Caco-2 (cell line): ENCODE results near the gene ELP4. TPM values are rescaled to one million over a fixed set of nuclear protein-coding genes. Genes with fewer than 3 reads are reported as not detected.

Experiments used
- BruUV-seq: library from RNA; stranded (reverse); fragments of 400-500 nt; replicated peaks from 2 replicates; lab custom pipeline; 2021; lab: Mats Ljungman, UMichigan
- CTCF ChIA-PET: fragments of 300-600 bp; sonication (Branson Sonifier 250); formaldehyde crosslinking; loops from one replicate; lab custom pipeline; 2022; ENCODE audit warnings: antibody characterized with exemption; lab: Charles Lee
- POLR2A ChIA-PET: fragments of 300-600 bp; sonication (Branson Sonifier 250); formaldehyde crosslinking; loops from one replicate; lab custom pipeline; 2022; ENCODE audit warnings: antibody characterized with exemption; lab: Charles Lee
- DNase-seq, 2 experiments: peaks; one replicate each; pipeline versions ENCODE4 v3.0.0 to v3.0.0-alpha.2; 2020 to 2022
- H3K27me3 ChIP-seq: replicated peaks from 2 replicates; pipeline ENCODE4 v1.6.0; 2011; ENCODE audit warnings: low read length; ENCODE audit not compliant: control insufficient read depth, insufficient read depth
- H3K36me3 ChIP-seq: 2 replicates; pipeline ENCODE4 v1.5.1; 2011; ENCODE audit warnings: low read length; ENCODE audit not compliant: control insufficient read depth, insufficient read depth
- H3K4me1 ChIP-seq: fragments of 250-450 bp; sonication (Bioruptor Pico); 2 replicates; pipeline ENCODE4 v1.5.1; 2020; ENCODE audit warnings: mild to moderate bottlenecking
- H3K4me3 ChIP-seq: 2 replicates; pipeline ENCODE4 v1.5.1; 2011; ENCODE audit warnings: low read depth, mild to moderate bottlenecking, control low read depth, low read length
- H3K9me3 ChIP-seq: fragments of 250-450 bp; sonication (Bioruptor Pico); 2 replicates; pipeline ENCODE4 v1.5.1; 2020; ENCODE audit warnings: mild to moderate bottlenecking, moderate library complexity
- H3K27ac Mint-ChIP-seq: one replicate; pipeline ENCODE4 v1.8.0; 2022; ENCODE audit warnings: mixed read lengths; ENCODE audit not compliant: unreplicated experiment
- H3K27me3 Mint-ChIP-seq: one replicate; pipeline ENCODE4 v1.8.0; 2022; ENCODE audit warnings: mixed read lengths; ENCODE audit not compliant: insufficient read depth, unreplicated experiment
- H3K36me3 Mint-ChIP-seq: one replicate; pipeline ENCODE4 v1.8.0; 2022; ENCODE audit warnings: mild to moderate bottlenecking, mixed read lengths; ENCODE audit not compliant: insufficient read depth, unreplicated experiment
- H3K4me1 Mint-ChIP-seq: one replicate; pipeline ENCODE4 v1.8.0; 2022; ENCODE audit warnings: low read depth, mixed read lengths; ENCODE audit not compliant: unreplicated experiment
- H3K4me3 Mint-ChIP-seq: one replicate; pipeline ENCODE4 v1.8.0; 2022; ENCODE audit warnings: mild to moderate bottlenecking, moderate library complexity, mixed read lengths; ENCODE audit not compliant: unreplicated experiment
- H3K9me3 Mint-ChIP-seq: one replicate; pipeline ENCODE4 v1.8.0; 2022; ENCODE audit warnings: mixed read lengths; ENCODE audit not compliant: unreplicated experiment
- intact Hi-C: fragments of 100-400 bp; cut with micrococcal nuclease; formaldehyde crosslinking; loops from one replicate; pipeline ENCODE4 v1.10.0; 2022; ENCODE audit not compliant: unreplicated experiment
- total RNA-seq: library from RNA; stranded (reverse); gene quantifications from 2 replicates; pipeline ENCODE4 v1.2.3, GENCODE V29; 2022
- TF ChIP-seq, protein P1 (sequence below), 2 experiments: fragments of 200-600 bp in 1 of 2; IDR thresholded peaks; 1 replicate in 1 of 2; 2 replicates in 1 of 2; pipeline versions ENCODE4 v1.5.1 to v1.8.0; 2011 to 2022; ENCODE audit warnings: antibody characterized with exemption in 1 of 2, control low read depth in 1 of 2, inconsistent platforms in 1 of 2, low read depth in 1 of 2, low read length in 1 of 2, mild to moderate bottlenecking in 1 of 2, moderate library complexity in 1 of 2; ENCODE audit not compliant: insufficient read depth in 1 of 2, severe bottlenecking in 1 of 2, unreplicated experiment in 1 of 2

ELP4 gene
- total RNA-seq, 1 experiment from 2014 or later = 18.8 TPM

DNA sequence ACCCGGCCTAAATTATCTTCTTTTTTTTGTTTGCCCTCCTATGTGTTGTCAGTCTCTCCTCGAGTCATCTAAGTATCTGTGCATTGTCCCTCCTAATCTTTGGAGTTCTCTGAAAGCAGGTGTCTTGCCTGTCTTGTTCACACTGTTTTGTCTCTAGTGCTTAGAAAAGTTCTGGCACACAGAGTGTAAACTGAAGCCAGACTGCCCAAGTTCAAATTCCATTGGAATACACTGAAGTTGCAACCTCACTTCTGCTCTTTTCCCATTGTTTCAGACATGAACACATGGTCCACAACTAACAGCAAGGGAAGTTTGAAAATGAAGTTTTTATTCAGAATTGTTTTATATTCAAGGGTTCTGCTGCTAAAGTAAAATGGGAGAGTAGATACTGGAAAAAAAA lies 262.8 kb downstream of the ELP4 start:
- no TSS peak for BruUV-seq
- intact Hi-C loops = no loop called here

DNA sequence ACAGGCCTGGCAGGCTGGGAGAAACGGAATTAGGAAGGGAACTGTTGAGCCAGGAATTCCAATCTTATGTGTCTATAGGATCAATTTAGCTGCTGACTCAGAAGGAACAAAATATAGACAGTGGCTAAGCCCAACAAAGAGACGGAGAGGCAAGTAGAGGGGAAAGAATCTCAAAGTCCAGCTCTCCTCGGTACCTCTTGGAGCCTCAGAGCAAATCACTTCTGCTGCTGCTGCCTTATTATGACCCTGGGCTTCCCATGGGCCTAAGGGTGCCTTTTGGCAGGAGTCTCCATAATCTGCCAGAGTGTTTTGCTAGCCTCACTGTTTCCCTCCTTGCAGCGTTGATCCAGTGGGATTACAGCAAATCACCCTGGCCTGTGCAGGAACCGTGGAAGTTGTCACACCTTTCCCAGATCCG lies 269.8 kb downstream of the ELP4 start:
- Mint-ChIP-seq H3K9me3 (no peaks in the 10 kb centered on the region), H3K4me1 (no peaks in the 10 kb centered on the region)

More for the DNA sequence above, 262.8 kb downstream of the ELP4 start:
- H3K9me3 ChIP-seq = no peaks in the 10 kb centered on the region
- ChIA-PET CTCF (interaction anchor here (0.7 kb wide), 1 partner anchor 166 kb away, joined by 4 read pairs; no protein-coding TSS in a partner anchor), POLR2A (no interaction called here)
- Mint-ChIP-seq H3K27ac (no peak overlapping the region), H3K4me3 (no peak overlapping the region), H3K27me3 (no peaks in the 10 kb centered on the region), H3K9me3 (no peaks in the 10 kb centered on the region), H3K4me1 (no peaks in the 10 kb centered on the region), H3K36me3 (no peaks in the 10 kb centered on the region)
- no peaks in the 10 kb centered on the region for H3K36me3 ChIP-seq
- TF ChIP-seq, protein P1, sequence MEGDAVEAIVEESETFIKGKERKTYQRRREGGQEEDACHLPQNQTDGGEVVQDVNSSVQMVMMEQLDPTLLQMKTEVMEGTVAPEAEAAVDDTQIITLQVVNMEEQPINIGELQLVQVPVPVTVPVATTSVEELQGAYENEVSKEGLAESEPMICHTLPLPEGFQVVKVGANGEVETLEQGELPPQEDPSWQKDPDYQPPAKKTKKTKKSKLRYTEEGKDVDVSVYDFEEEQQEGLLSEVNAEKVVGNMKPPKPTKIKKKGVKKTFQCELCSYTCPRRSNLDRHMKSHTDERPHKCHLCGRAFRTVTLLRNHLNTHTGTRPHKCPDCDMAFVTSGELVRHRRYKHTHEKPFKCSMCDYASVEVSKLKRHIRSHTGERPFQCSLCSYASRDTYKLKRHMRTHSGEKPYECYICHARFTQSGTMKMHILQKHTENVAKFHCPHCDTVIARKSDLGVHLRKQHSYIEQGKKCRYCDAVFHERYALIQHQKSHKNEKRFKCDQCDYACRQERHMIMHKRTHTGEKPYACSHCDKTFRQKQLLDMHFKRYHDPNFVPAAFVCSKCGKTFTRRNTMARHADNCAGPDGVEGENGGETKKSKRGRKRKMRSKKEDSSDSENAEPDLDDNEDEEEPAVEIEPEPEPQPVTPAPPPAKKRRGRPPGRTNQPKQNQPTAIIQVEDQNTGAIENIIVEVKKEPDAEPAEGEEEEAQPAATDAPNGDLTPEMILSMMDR (IDR thresholded peaks at IDR 0.05; ENCODE audit: insufficient read depth in 1 of 2, low read depth in 1 of 2, low read length in 1 of 2, severe bottlenecking in 1 of 2, unreplicated experiment in 1 of 2) = no peak
- no peak for DNase-seq
- H3K4me3 ChIP-seq = no peak overlapping the region
- no peaks in the 10 kb centered on the region for H3K27me3 ChIP-seq
- H3K4me1 ChIP-seq = no peaks in the 10 kb centered on the region

DNA sequence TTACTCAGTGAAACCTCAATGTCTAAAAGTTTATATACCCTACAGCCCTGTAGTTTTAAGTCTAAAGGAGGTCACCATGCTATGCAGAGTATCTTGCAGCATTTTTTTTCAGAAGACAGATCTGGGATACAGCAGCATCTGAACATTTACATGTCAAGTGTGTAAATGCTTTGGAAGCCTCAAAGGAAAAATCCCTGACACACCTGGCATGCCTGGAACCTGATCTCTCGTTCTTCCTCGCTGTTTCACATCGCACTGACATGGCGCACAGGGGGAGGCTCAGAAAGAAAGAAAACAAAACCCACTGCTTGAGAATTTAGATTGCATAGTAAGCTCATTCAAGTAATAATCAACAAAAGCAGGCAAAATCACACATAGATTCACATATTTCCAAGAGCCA lies 270.5 kb downstream of the ELP4 start:
- H3K27me3 ChIP-seq = no peaks in the 10 kb centered on the region
- DNase-seq = no peak
- H3K9me3 ChIP-seq = no peaks in the 10 kb centered on the region
- H3K36me3 ChIP-seq = no peaks in the 10 kb centered on the region
- H3K36me3 Mint-ChIP-seq = no peaks in the 10 kb centered on the region
- TF ChIP-seq, protein P1 (IDR thresholded peaks at IDR 0.05; ENCODE audit: insufficient read depth in 1 of 2, low read depth in 1 of 2, low read length in 1 of 2, severe bottlenecking in 1 of 2, unreplicated experiment in 1 of 2) = no peak
- ChIA-PET CTCF (no interaction called here), POLR2A (no interaction called here)
- H3K4me3 Mint-ChIP-seq = no peak overlapping the region
- no peaks in the 10 kb centered on the region for H3K9me3 Mint-ChIP-seq
- H3K4me3 ChIP-seq = no peak overlapping the region
- H3K27ac Mint-ChIP-seq = no peak overlapping the region
- intact Hi-C loops = no loop called here
- no peaks in the 10 kb centered on the region for H3K4me1 Mint-ChIP-seq
- no peaks in the 10 kb centered on the region for H3K27me3 Mint-ChIP-seq
- BruUV-seq = no TSS peak
- H3K4me1 ChIP-seq = no peaks in the 10 kb centered on the region

More for the DNA sequence above, 269.8 kb downstream of the ELP4 start:
- intact Hi-C loops = no loop called here
- Histone ChIP-seq H3K4me1 (no peaks in the 10 kb centered on the region), H3K4me3 (no peak overlapping the region), H3K9me3 (no peaks in the 10 kb centered on the region), H3K36me3 (no peaks in the 10 kb centered on the region), H3K27me3 (no peaks in the 10 kb centered on the region)
- no peak overlapping the region for H3K27ac Mint-ChIP-seq
- TF ChIP-seq, protein P1 (IDR thresholded peaks at IDR 0.05; ENCODE audit: insufficient read depth in 1 of 2, low read depth in 1 of 2, low read length in 1 of 2, severe bottlenecking in 1 of 2, unreplicated experiment in 1 of 2) = no peak
- H3K4me3 Mint-ChIP-seq = no peak overlapping the region
- BruUV-seq = no TSS peak
- DNase-seq = no peak
- no peaks in the 10 kb centered on the region for H3K27me3 Mint-ChIP-seq
- ChIA-PET POLR2A (no interaction called here), CTCF (no interaction called here)
- no peaks in the 10 kb centered on the region for H3K36me3 Mint-ChIP-seq
